PC-9 (cell line): ENCODE results near the gene NOCT.

Source experiments
- EZH2 ChIP-seq: fragments of 200-600 bp; sonication (generic); IDR thresholded peaks from 2 replicates; pipeline ENCODE4 v1.8.0; 2017; ENCODE audit warnings: antibody characterized with exemption, low read depth
- TF ChIP-seq, protein P1 (sequence below): fragments of 200-600 bp; sonication (generic); conservative IDR thresholded peaks from 2 replicates; pipeline ENCODE4 v1.6.1; 2017; ENCODE audit warnings: mixed run types, antibody characterized with exemption, mild to moderate bottlenecking, moderate library complexity

DNA sequence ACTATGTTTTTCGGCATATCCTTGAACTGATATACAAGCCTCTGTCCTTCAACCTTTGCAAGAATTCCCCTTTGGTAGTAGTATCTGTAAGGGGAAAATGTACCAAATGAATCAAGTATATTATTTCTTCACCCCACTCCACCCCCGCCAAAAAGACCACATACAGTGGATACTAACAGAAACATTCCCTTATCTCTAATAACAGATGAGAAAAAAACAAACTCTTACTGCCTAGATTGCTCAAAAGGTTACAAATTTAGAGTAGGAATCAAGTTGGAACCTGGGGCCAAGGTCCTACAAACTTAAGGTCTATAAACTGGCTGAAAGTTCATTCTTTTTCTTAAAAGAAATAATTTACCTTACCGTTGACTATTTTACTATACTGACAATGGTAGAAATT lies 45.0 kb downstream of the NOCT start:
- TF ChIP-seq, protein P1, sequence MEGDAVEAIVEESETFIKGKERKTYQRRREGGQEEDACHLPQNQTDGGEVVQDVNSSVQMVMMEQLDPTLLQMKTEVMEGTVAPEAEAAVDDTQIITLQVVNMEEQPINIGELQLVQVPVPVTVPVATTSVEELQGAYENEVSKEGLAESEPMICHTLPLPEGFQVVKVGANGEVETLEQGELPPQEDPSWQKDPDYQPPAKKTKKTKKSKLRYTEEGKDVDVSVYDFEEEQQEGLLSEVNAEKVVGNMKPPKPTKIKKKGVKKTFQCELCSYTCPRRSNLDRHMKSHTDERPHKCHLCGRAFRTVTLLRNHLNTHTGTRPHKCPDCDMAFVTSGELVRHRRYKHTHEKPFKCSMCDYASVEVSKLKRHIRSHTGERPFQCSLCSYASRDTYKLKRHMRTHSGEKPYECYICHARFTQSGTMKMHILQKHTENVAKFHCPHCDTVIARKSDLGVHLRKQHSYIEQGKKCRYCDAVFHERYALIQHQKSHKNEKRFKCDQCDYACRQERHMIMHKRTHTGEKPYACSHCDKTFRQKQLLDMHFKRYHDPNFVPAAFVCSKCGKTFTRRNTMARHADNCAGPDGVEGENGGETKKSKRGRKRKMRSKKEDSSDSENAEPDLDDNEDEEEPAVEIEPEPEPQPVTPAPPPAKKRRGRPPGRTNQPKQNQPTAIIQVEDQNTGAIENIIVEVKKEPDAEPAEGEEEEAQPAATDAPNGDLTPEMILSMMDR, result no peak
- TF ChIP-seq EZH2, result no peak
